HL-60 (cell line): ENCODE results near the gene NENF.

Source experiments
- DNase-seq, 2 experiments: peaks; one replicate each; pipeline ENCODE4 v3.0.0-alpha.2; 2010 to 2020; ENCODE audit warnings: low read depth in 1 of 2, low spot score in 1 of 2
- H3K27ac ChIP-seq: fragments of 250-450 bp; sonication (Bioruptor Pico); replicated peaks from 2 replicates; pipeline ENCODE4 v1.5.1; 2020; ENCODE audit warnings: mild to moderate bottlenecking, moderate library complexity
- H3K27me3 ChIP-seq: fragments of 250-450 bp; sonication (Bioruptor Pico); 2 replicates; pipeline ENCODE4 v1.5.1; 2021; ENCODE audit warnings: mild to moderate bottlenecking, moderate library complexity; ENCODE audit not compliant: insufficient read depth, poor library complexity, severe bottlenecking
- H3K4me3 ChIP-seq: replicated peaks from 2 replicates; pipeline ENCODE4 v1.5.1; 2011; ENCODE audit warnings: mild to moderate bottlenecking, control low read depth, low read length; ENCODE audit not compliant: insufficient read depth
- GABPA ChIP-seq: IDR thresholded peaks from 2 replicates; pipeline ENCODE4 v1.6.1; 2012; ENCODE audit warnings: low read depth
- POLR2AphosphoS5 ChIP-seq: IDR thresholded peaks from 2 replicates; pipeline ENCODE4 v1.6.1; 2012; ENCODE audit warnings: low read depth
- SPI1 ChIP-seq: IDR thresholded peaks from 2 replicates; pipeline ENCODE4 v1.6.1; 2012; ENCODE audit warnings: low read depth, mild to moderate bottlenecking, borderline replicate concordance
- TF ChIP-seq, protein P1 (sequence below): IDR thresholded peaks from 2 replicates; pipeline ENCODE4 v1.6.1; 2012; ENCODE audit warnings: low read depth; ENCODE audit not compliant: insufficient replicate concordance
- TF ChIP-seq, protein P2 (sequence below): IDR thresholded peaks from one replicate; pipeline ENCODE4 v1.5.1; 2011; ENCODE audit warnings: low read length, control low read depth, inconsistent platforms; ENCODE audit not compliant: insufficient read depth

NENF gene

DNA sequence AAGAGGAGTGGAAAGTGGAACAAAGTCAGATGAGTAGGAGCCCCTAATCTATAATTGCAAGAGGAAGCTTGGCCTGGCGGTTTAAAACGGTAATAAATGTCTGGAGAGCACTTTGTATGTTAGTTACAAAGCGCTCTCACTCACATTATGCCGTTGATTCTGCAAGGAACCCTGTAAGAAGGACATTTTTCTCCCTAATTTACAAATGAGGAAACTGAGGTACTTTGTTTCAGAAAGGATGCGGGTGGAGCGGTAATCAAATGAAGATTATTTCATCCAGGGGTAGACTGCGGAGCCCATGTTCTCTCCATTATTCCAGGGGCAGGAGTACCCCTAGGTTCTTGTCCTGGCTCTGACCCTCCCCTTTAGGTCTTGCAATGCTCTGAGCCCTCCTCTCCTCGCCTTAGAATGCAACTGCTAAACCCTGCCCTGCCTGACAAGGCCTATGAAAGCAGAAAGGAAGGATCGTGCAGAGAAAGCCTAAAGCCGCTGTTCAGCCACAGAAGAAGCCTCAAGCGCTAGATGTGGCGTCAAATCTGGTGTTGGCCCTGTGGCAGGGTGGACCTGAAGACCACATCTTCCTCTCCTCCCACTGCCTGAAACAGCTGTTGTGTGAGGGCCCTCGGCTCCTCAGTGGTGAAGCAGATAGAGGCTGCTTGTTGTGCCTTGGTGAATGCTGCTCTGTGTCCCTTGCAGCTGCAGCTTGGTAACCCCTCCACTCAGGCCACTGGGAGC, 17.4 kb upstream of the NENF start:
- TF ChIP-seq, protein P1, sequence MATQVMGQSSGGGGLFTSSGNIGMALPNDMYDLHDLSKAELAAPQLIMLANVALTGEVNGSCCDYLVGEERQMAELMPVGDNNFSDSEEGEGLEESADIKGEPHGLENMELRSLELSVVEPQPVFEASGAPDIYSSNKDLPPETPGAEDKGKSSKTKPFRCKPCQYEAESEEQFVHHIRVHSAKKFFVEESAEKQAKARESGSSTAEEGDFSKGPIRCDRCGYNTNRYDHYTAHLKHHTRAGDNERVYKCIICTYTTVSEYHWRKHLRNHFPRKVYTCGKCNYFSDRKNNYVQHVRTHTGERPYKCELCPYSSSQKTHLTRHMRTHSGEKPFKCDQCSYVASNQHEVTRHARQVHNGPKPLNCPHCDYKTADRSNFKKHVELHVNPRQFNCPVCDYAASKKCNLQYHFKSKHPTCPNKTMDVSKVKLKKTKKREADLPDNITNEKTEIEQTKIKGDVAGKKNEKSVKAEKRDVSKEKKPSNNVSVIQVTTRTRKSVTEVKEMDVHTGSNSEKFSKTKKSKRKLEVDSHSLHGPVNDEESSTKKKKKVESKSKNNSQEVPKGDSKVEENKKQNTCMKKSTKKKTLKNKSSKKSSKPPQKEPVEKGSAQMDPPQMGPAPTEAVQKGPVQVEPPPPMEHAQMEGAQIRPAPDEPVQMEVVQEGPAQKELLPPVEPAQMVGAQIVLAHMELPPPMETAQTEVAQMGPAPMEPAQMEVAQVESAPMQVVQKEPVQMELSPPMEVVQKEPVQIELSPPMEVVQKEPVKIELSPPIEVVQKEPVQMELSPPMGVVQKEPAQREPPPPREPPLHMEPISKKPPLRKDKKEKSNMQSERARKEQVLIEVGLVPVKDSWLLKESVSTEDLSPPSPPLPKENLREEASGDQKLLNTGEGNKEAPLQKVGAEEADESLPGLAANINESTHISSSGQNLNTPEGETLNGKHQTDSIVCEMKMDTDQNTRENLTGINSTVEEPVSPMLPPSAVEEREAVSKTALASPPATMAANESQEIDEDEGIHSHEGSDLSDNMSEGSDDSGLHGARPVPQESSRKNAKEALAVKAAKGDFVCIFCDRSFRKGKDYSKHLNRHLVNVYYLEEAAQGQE = no peak
- TF ChIP-seq POLR2AphosphoS5 (peak; percentile 52; the same call in 1 of the 2 replicates), GABPA (no peak), SPI1 (no peak)
- TF ChIP-seq, protein P2, sequence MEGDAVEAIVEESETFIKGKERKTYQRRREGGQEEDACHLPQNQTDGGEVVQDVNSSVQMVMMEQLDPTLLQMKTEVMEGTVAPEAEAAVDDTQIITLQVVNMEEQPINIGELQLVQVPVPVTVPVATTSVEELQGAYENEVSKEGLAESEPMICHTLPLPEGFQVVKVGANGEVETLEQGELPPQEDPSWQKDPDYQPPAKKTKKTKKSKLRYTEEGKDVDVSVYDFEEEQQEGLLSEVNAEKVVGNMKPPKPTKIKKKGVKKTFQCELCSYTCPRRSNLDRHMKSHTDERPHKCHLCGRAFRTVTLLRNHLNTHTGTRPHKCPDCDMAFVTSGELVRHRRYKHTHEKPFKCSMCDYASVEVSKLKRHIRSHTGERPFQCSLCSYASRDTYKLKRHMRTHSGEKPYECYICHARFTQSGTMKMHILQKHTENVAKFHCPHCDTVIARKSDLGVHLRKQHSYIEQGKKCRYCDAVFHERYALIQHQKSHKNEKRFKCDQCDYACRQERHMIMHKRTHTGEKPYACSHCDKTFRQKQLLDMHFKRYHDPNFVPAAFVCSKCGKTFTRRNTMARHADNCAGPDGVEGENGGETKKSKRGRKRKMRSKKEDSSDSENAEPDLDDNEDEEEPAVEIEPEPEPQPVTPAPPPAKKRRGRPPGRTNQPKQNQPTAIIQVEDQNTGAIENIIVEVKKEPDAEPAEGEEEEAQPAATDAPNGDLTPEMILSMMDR = no peak
- peak overlapping the region; percentile 91 for H3K27ac ChIP-seq
- no peaks in the 10 kb centered on the region for H3K27me3 ChIP-seq
- DNase-seq = peak; percentile 37 to 70
- H3K4me3 ChIP-seq = no peak overlapping the region

DNA sequence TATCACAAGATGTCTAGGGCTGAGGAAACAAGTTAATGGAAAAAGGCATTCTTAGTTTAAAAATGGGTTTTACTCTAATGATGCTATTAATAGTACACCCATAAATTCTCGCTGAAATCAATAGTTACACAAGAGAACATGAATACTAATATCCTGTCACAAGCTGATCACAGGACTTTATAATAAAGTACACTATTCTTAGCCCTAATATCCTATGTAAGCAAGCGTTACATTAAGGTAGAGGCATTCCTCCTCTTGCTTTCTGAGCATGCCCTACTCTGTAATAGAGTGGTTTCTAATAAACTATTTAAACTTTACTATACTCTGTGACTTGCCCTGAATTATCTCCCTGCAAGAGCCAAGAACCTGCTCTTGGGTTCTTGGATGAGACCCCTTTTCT, 11.6 kb upstream of the NENF start:
- DNase-seq = no peak
- Histone ChIP-seq H3K27ac (no peak overlapping the region), H3K4me3 (no peak overlapping the region), H3K27me3 (no peaks in the 10 kb centered on the region)
- TF ChIP-seq SPI1 (no peak), POLR2AphosphoS5 (no peak), GABPA (no peak)
- TF ChIP-seq, protein P1 = no peak

DNA sequence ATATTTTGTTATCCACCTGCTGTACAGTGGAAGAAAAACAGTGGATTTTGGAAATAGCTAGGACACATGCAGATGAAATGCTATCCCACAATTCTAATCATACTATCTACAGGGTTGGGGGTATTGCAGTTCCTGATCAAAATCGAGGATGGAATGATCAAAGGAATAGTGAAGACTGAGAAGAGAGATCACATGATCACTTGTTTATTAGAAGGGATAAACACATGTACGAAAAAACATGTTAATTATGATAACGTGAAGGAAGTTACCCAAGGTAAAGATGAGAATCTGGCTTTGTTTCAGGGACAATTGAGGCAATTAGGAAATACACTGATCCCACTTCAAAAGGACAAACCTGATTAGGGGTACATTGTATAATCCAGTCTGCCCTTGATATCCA, 8.8 kb upstream of the NENF start:
- H3K4me3 ChIP-seq = no peak overlapping the region
- DNase-seq = no peak
- H3K27me3 ChIP-seq = no peaks in the 10 kb centered on the region
- TF ChIP-seq POLR2AphosphoS5 = no peak
- TF ChIP-seq, protein P1 = no peak
- TF ChIP-seq, protein P2 = no peak
- no peak for TF ChIP-seq SPI1
- TF ChIP-seq GABPA = no peak
- H3K27ac ChIP-seq = no peak overlapping the region
